Upper lobe of left lung (tissue), 4 donors: ENCODE results near the gene PRAMEF4.
"Not testable (repeated sequence)": the region's sequence is repeated elsewhere in the genome, so short reads cannot be mapped to it uniquely, and the experiment has no call there.

Source experiments
- EP300 ChIP-seq, 4 donors: sonication (generic); formaldehyde crosslinking; IDR thresholded peaks; one replicate each; pipeline ENCODE4 v1.5.1; 2017; ENCODE audit warnings: antibody characterized with exemption in 4 of 4, control low read depth in 2 of 4
- POLR2A ChIP-seq, 4 donors: fragments of 450-650 bp; IDR thresholded peaks; one replicate each; pipeline ENCODE4 v1.5.1; 2016 to 2017; ENCODE audit warnings: antibody characterized with exemption in 4 of 4, mild to moderate bottlenecking in 2 of 4
- TF ChIP-seq, protein P1 (sequence below), 6 experiments: fragments of 450-650 bp in 4 of 6; fragments of 200-600 bp in 2 of 6; sonication (generic) in 2 of 6; IDR thresholded peaks; one replicate each; pipeline ENCODE4 v1.5.1; 2016 to 2019; ENCODE audit warnings: antibody characterized with exemption in 6 of 6

DNA sequence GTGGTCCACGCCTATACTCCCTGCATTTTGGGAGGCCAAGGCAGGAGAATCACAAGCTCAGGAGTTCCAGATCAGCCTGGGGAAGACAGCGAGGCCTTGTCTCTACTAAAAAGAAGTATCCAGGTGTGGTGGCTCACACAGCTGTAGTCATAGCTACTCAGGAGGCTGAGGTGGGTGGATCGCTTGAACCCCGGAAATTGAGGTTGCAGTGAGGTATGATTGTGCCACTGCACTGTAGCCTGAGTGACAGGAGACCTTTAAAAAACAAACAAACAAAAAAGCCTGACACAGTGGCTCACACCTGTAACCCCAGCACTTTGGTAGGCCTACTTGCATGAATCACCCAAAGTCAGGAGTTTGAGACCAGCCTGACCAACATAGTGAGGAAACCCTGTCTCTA, 7.5 kb downstream of the PRAMEF4 start:
- TF ChIP-seq, protein P1, sequence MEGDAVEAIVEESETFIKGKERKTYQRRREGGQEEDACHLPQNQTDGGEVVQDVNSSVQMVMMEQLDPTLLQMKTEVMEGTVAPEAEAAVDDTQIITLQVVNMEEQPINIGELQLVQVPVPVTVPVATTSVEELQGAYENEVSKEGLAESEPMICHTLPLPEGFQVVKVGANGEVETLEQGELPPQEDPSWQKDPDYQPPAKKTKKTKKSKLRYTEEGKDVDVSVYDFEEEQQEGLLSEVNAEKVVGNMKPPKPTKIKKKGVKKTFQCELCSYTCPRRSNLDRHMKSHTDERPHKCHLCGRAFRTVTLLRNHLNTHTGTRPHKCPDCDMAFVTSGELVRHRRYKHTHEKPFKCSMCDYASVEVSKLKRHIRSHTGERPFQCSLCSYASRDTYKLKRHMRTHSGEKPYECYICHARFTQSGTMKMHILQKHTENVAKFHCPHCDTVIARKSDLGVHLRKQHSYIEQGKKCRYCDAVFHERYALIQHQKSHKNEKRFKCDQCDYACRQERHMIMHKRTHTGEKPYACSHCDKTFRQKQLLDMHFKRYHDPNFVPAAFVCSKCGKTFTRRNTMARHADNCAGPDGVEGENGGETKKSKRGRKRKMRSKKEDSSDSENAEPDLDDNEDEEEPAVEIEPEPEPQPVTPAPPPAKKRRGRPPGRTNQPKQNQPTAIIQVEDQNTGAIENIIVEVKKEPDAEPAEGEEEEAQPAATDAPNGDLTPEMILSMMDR (IDR thresholded peaks at IDR 0.05) = not testable (repeated sequence)
- not testable (repeated sequence) for TF ChIP-seq EP300, POLR2A (IDR thresholded peaks at IDR 0.05)
